K562 (cell line): ENCODE results near the gene ABHD16A. TPM values are rescaled to one million over a fixed set of nuclear protein-coding genes. Genes with fewer than 3 reads are reported as not detected.

Experiments
- EGR1 ChIP-seq: fragments of 450-650 bp; conservative IDR thresholded peaks from 2 replicates; pipeline ENCODE4 v1.6.1; 2017; ENCODE audit warnings: mild to moderate bottlenecking
- ETV6 ChIP-seq, 3 experiments: fragments of 150-350 bp in 1 of 3; sonication (generic) in 1 of 3; formaldehyde crosslinking in 1 of 3; IDR thresholded peaks; 2 replicates each; pipeline versions ENCODE4 v1.6.1 to v1.8.0; 2014 to 2022; ENCODE audit warnings: borderline replicate concordance in 2 of 3, low read depth in 2 of 3, antibody characterized with exemption in 1 of 3, low read length in 1 of 3, mild to moderate bottlenecking in 1 of 3, missing genetic modification reagents in 1 of 3
- FIP1L1 ChIP-seq: fragments of 200-400 bp; formaldehyde crosslinking; IDR thresholded peaks from 2 replicates; pipeline ENCODE4 v1.6.1; 2018; ENCODE audit warnings: mild to moderate bottlenecking, low read depth, low read length; ENCODE audit not compliant: poor library complexity, severe bottlenecking
- FOSL1 ChIP-seq: fragments of 200-800 bp; sonication (Bioruptor generic); conservative IDR thresholded peaks from 2 replicates; pipeline ENCODE4 v1.6.1; 2016; ENCODE audit warnings: missing genetic modification characterization, missing compliant biosample characterization
- HDAC8 ChIP-seq: fragments of 450-650 bp; IDR thresholded peaks from 2 replicates; pipeline ENCODE4 v1.6.1; 2016; ENCODE audit warnings: mild to moderate bottlenecking, missing genetic modification characterization, moderate library complexity, missing compliant biosample characterization
- NCOR1 ChIP-seq: fragments of 450-650 bp; IDR thresholded peaks from 2 replicates; pipeline ENCODE4 v1.6.1; 2016; ENCODE audit warnings: mild to moderate bottlenecking, moderate library complexity
- PCBP1 ChIP-seq: fragments of 200-400 bp; formaldehyde crosslinking; IDR thresholded peaks from 2 replicates; pipeline ENCODE4 v1.6.1; 2018; ENCODE audit warnings: mild to moderate bottlenecking, low read depth, low read length; ENCODE audit not compliant: poor library complexity, severe bottlenecking
- SMAD1 ChIP-seq: fragments of 150-350 bp; IDR thresholded peaks from 2 replicates; pipeline ENCODE4 v1.6.1; 2014; ENCODE audit warnings: low read length, low read depth; ENCODE audit not compliant: partially characterized antibody
- XRCC4 ChIP-seq: IDR thresholded peaks from one replicate; pipeline ENCODE4 v1.6.1; 2011; ENCODE audit not compliant: insufficient read depth, insufficient read length; ENCODE audit errors: extremely low read depth
- polyA plus RNA-seq, 8 experiments: library from polyadenylated mRNA; depleted of rRNA in 4 of 8; stranded (reverse) in 5 of 8; unstranded in 3 of 8; fragments of >200 nt; fragmentation: Nextera tagmentation in 2 of 8; fragmentation: Illumina TruSeq in 1 of 8; extraction: Ambion mirVana in 2 of 8; extraction: Trizol in 1 of 8; gene quantifications; 2 replicates each; pipeline versions ENCODE4 v1.2.1 to v1.2.3, GENCODE V29; 2011 to 2014; ENCODE audit warnings: inconsistent platforms in 1 of 8, missing spikeins in 1 of 8
- total RNA-seq, 7 experiments: library from RNA; depleted of rRNA in 6 of 7; stranded (reverse); fragments of >200 nt in 6 of 7; fragmentation: Illumina TruSeq in 2 of 7; extraction: Trizol in 2 of 7; gene quantifications; 2 replicates each; pipeline versions ENCODE4 v1.2.1 to v1.2.3, GENCODE V29; 2011 to 2021; ENCODE audit warnings: low replicate concordance in 1 of 7
- TF ChIP-seq, protein P1 (sequence below): sonication (generic); IDR thresholded peaks from 2 replicates; pipeline ENCODE4 v1.6.1; 2016
- TF ChIP-seq, protein P2 (sequence below): sonication (generic); formaldehyde crosslinking; IDR thresholded peaks from 2 replicates; pipeline ENCODE4 v1.8.1; 2023; ENCODE audit warnings: mild to moderate bottlenecking, missing genetic modification reagents
- TF ChIP-seq, protein P3 (sequence below): sonication (generic); formaldehyde crosslinking; IDR thresholded peaks from 2 replicates; pipeline ENCODE4 v1.8.0; 2023; ENCODE audit warnings: missing genetic modification reagents, mild to moderate bottlenecking, borderline replicate concordance
- TF ChIP-seq, protein P4 (sequence below), 3 experiments: IDR thresholded peaks in 2 of 3; conservative IDR thresholded peaks in 1 of 3; 2 replicates each; pipeline ENCODE4 v1.5.1; 2011 to 2012; ENCODE audit warnings: low read length in 3 of 3, mild to moderate bottlenecking in 3 of 3, control low read depth in 2 of 3, improper control_type of control experiment in 1 of 3, inconsistent platforms in 1 of 3, low read depth in 1 of 3, mixed read lengths in 1 of 3, moderate library complexity in 1 of 3; ENCODE audit not compliant: insufficient read depth in 2 of 3
- TF ChIP-seq, protein P5 (sequence below): sonication (generic); formaldehyde crosslinking; IDR thresholded peaks from 2 replicates; pipeline ENCODE4 v1.9.0; 2022; ENCODE audit warnings: mild to moderate bottlenecking, missing genetic modification reagents

Gene ABHD16A
- total and polyA plus RNA-seq, 9 of the 15 experiments (the other 6 are each of a cell fraction or from before 2014, with no cell fraction given): 25.8 to 120 (median 81.6) TPM

DNA sequence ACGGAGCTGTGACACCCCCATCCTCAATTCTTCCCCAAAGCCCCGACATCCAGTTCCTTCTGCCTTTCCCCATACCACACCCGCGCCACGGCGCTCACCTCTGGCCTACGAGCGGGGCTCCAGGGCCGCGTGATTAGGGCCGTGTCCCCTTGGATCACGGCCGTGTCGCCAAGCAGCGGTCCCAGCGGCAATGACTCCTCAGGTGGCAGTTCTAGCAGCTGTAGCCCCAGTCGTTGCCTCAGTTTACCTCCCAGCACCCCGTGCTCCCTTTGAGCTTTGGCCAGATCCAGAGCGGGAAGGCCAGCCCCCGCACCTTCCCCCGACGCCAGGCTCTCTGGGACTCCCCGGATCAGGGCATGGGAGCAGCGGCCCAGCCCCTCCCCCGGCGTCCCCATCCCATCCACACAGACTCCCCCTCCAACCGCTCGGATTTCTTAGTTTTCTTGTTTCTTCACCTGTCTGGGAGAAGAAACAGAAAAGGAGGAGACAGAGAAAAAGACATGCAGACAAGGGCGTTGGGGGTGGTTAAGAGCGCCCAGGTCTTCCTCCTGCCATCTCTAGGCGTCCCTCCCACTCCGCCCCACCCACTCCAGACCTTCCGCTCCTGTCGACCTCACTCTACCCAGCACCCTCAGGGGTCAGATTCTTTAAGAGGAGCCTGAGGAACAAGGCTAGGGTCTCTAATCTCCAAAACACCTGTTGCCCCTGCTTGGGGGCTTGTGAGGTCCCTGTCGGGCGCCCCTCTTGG is 25.8 kb upstream of the ABHD16A start, which contains the start of gene DDAH2 (continued):
- peak; percentile 99 for TF ChIP-seq FIP1L1
- TF ChIP-seq, protein P1, sequence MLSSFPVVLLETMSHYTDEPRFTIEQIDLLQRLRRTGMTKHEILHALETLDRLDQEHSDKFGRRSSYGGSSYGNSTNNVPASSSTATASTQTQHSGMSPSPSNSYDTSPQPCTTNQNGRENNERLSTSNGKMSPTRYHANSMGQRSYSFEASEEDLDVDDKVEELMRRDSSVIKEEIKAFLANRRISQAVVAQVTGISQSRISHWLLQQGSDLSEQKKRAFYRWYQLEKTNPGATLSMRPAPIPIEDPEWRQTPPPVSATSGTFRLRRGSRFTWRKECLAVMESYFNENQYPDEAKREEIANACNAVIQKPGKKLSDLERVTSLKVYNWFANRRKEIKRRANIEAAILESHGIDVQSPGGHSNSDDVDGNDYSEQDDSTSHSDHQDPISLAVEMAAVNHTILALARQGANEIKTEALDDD: no peak
- TF ChIP-seq, protein P2, sequence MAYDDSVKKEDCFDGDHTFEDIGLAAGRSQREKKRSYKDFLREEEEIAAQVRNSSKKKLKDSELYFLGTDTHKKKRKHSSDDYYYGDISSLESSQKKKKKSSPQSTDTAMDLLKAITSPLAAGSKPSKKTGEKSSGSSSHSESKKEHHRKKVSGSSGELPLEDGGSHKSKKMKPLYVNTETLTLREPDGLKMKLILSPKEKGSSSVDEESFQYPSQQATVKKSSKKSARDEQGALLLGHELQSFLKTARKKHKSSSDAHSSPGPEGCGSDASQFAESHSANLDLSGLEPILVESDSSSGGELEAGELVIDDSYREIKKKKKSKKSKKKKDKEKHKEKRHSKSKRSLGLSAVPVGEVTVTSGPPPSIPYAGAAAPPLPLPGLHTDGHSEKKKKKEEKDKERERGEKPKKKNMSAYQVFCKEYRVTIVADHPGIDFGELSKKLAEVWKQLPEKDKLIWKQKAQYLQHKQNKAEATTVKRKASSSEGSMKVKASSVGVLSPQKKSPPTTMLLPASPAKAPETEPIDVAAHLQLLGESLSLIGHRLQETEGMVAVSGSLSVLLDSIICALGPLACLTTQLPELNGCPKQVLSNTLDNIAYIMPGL (CRISPR knock-in tag): peak; percentile 15; the same call in 1 of the 2 replicates
- TF ChIP-seq HDAC8 (tag): no peak
- TF ChIP-seq PCBP1: peak; percentile 95
- peak; percentile 31 for TF ChIP-seq SMAD1
- TF ChIP-seq EGR1: no peak
- no peak for TF ChIP-seq ETV6 (IDR thresholded peaks at IDR 0.05; ENCODE audit: borderline replicate concordance in 1 of 2, low read depth in 2 of 2, low read length in 1 of 2)
- no peak for TF ChIP-seq ETV6 (CRISPR knock-in tag; IDR thresholded peaks at IDR 0.05; ENCODE audit: borderline replicate concordance)
- no peak for TF ChIP-seq FOSL1
- TF ChIP-seq, protein P3, sequence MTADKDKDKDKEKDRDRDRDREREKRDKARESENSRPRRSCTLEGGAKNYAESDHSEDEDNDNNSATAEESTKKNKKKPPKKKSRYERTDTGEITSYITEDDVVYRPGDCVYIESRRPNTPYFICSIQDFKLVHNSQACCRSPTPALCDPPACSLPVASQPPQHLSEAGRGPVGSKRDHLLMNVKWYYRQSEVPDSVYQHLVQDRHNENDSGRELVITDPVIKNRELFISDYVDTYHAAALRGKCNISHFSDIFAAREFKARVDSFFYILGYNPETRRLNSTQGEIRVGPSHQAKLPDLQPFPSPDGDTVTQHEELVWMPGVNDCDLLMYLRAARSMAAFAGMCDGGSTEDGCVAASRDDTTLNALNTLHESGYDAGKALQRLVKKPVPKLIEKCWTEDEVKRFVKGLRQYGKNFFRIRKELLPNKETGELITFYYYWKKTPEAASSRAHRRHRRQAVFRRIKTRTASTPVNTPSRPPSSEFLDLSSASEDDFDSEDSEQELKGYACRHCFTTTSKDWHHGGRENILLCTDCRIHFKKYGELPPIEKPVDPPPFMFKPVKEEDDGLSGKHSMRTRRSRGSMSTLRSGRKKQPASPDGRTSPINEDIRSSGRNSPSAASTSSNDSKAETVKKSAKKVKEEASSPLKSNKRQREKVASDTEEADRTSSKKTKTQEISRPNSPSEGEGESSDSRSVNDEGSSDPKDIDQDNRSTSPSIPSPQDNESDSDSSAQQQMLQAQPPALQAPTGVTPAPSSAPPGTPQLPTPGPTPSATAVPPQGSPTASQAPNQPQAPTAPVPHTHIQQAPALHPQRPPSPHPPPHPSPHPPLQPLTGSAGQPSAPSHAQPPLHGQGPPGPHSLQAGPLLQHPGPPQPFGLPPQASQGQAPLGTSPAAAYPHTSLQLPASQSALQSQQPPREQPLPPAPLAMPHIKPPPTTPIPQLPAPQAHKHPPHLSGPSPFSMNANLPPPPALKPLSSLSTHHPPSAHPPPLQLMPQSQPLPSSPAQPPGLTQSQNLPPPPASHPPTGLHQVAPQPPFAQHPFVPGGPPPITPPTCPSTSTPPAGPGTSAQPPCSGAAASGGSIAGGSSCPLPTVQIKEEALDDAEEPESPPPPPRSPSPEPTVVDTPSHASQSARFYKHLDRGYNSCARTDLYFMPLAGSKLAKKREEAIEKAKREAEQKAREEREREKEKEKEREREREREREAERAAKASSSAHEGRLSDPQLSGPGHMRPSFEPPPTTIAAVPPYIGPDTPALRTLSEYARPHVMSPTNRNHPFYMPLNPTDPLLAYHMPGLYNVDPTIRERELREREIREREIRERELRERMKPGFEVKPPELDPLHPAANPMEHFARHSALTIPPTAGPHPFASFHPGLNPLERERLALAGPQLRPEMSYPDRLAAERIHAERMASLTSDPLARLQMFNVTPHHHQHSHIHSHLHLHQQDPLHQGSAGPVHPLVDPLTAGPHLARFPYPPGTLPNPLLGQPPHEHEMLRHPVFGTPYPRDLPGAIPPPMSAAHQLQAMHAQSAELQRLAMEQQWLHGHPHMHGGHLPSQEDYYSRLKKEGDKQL: no peak
- TF ChIP-seq NCOR1: no peak
- TF ChIP-seq, protein P4, sequence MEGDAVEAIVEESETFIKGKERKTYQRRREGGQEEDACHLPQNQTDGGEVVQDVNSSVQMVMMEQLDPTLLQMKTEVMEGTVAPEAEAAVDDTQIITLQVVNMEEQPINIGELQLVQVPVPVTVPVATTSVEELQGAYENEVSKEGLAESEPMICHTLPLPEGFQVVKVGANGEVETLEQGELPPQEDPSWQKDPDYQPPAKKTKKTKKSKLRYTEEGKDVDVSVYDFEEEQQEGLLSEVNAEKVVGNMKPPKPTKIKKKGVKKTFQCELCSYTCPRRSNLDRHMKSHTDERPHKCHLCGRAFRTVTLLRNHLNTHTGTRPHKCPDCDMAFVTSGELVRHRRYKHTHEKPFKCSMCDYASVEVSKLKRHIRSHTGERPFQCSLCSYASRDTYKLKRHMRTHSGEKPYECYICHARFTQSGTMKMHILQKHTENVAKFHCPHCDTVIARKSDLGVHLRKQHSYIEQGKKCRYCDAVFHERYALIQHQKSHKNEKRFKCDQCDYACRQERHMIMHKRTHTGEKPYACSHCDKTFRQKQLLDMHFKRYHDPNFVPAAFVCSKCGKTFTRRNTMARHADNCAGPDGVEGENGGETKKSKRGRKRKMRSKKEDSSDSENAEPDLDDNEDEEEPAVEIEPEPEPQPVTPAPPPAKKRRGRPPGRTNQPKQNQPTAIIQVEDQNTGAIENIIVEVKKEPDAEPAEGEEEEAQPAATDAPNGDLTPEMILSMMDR (IDR thresholded peaks at IDR 0.05 in 2 of 3, conservative IDR thresholded peaks at IDR 0.05 in 1 of 3; ENCODE audit: insufficient read depth in 2 of 3, low read depth in 1 of 3, low read length in 3 of 3): peak in 1 of 3 experiments; percentile 99; a peak in 2 of 6 replicates
- TF ChIP-seq, protein P5, sequence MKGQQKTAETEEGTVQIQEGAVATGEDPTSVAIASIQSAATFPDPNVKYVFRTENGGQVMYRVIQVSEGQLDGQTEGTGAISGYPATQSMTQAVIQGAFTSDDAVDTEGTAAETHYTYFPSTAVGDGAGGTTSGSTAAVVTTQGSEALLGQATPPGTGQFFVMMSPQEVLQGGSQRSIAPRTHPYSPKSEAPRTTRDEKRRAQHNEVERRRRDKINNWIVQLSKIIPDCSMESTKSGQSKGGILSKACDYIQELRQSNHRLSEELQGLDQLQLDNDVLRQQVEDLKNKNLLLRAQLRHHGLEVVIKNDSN (CRISPR knock-in tag): 0 out of 2 replicates have a peak, but pooled peaks have one; percentile 6
- TF ChIP-seq XRCC4: no peak
